NCI-H2196 (cell line): Measurements from ENCODE around the gene C19orf53.

Source experiments
- DNase-seq: peaks from one replicate; lab custom pipeline; 2025; ENCODE audit not compliant: unreplicated experiment; lab: John Stamatoyannopoulos, UW

The C19orf53 gene

DNA sequence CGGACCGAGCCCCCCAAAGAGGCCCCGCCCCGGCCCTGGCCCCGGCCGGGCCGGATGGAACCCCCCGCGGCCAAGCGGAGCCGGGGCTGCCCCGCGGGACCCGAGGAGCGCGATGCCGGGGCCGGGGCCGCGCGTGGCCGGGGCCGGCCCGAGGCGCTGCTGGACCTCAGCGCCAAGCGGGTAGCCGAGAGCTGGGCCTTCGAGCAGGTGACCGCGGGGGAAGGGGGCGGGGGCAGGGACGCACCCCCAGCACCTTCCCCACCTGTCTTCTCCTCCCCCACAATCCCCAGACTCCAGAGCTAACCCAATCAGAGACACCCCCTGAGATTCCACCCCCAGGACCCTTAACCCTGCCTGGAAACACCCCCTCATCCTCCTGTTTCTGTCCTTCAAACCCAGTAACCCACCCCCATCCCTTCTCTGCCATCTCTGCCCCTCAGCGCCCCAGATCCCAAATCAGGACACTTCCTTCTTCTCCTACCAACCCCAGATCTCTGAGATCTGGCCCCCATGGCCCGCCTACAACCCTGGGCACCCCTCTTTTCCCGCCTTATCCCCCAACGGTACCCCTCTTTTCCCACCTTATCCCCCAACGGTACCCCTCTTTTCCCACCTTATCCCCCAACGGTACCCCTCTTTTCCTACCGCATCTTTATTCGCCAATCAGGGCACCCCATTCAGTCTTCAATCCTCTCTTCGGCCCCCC is 21.5 kb downstream of the C19orf53 start:
- no peak for DNase-seq

DNA sequence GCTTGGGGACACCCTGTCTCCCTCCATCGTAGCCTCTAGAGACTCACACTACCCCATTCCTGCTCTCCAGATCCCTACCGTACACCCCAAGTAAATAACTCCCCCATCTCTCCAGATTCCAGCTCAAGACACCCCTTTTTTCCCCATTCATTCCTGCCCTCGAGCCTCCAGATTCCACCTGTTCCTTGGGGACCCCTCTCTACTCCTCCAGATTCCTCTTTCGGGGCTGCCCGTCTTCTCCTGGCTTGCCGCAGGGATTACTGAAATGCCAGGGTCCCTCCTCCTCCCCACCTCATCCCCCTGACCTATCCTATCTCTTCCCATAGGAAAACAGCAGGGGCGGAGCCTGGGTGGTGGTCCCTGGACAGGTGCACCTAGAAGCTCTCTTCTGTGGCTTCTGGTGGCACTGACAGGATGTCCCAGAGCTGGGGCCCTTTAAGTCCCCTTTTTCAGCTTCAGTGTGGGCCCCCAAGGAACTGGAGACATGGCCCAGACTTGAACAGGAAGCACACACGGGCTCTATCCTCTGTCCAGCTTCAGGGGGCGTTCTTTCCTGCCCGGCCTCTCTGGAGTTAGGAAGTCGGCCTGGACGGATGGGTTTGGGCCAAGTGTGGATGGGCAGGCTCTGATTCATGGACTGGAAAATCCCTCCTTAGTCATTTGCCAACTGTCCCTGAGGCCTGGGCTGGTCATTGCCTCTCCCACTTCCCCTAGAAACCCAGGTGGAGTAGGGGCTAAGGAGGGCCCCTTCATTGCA is 22.2 kb downstream of the C19orf53 start:
- no peak for DNase-seq

DNA sequence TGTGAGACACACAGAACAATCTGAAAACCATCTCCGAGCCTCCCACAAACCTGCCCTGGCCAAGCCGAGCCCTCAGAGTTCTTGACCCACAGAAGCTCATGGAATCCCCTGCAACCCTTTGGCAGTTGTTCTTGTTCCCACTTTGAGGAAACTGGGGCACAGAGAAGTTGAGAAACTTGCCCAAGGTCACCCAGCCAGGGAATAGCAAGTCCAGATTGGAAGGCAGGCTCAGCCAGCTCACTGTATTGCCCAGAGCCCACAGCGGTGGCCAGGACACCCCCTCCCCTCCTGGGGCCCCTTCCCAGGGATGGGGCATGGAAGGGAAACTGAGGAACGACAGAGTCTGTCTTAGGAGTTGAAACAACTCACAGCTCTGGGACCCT is 22.8 kb downstream of the C19orf53 start:
- DNase-seq: no peak

DNA sequence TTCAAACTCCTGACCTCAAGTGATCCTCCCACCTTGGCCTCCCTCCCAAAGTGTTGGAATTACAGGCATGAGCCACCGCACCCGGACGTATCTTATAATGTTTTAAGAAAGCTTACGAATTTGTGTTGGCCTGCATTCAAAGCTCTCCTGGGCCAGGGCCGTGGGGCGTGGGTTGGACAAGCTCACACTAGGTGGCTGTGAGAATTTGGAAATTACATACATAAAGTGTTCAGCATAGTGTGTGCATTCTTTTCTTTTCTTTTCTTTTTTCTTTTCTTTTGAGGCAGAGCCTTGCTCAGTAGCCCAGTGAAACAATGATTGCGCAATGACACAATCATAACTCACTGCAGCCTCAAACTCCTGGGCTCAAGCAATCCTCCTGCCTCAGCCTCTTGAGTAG is 23.6 kb downstream of the C19orf53 start:
- DNase-seq: no peak

DNA sequence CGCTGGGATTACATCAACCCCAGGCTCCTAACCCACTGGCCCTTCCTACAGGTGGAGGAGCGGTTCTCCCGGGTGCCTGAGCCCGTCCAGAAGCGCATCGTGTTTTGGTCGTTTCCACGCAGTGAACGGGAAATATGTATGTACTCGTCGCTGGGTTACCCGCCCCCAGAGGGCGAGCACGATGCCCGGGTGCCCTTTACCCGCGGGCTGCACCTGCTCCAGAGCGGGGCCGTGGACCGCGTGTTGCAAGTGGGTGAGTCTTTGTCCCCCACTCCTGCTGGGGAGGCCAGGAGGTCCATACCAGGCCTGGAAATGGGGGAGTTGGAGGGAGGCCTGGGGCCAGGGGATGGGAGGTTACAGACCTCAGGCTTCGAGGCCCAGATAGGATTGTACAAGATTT is 25.4 kb downstream of the C19orf53 start:
- DNase-seq: no peak

DNA sequence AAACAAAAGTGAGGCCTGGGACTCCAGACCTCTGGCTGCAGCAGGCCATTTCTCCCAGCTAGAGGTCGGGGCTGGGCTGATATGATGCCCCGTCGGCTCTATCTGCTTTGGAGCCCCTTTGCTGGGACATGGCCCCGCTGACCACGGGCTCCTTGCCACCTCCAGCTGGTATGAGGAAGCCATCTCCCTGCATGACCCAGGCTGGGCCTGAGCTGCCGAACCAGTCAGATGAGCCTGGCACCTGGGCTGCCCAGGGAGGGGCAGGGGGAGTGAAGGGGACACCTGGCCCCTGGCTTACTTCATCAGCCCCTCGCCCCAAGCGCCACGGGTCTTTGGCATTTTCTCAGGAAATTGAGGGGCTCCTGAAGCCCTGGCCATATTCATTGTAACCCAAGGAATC is 28.8 kb downstream of the C19orf53 start:
- DNase-seq: no peak

DNA sequence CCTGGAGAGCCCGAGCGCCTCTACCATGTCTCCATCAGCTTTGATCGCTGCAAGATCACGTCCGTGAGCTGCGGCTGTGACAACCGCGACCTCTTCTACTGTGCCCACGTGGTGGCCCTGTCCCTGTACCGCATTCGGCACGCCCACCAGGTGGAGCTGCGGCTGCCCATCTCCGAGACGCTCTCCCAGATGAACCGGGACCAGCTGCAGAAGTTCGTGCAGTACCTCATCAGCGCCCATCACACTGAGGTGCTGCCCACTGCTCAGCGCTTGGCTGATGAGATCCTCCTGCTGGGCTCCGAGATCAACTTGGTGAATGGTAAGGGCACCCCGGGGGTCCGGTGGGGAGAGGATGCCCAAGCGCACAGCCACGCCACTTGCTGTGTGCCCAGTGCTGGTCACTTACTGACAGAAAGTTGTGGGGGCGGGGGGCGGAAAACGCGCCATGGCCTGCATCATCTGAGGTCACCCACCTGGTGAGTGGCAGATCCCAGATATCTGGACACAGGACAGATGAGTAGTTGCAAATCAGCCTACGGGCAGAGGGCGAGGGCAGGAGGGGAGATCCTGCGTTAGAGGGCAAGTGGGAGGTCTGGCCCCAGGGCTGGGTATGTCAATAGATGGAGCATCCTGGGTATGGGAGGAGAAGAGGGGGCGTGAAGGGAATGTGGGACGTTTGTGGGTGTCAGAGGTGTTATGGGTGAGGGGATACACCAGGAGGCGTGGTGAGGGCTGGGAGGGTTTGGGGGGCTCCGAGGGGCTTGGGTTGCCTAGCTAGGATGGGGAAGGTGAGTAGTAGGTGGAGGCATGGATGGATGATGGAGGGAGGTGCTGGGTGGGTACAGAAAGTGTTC is 30.8 kb downstream of the C19orf53 start:
- no peak for DNase-seq

DNA sequence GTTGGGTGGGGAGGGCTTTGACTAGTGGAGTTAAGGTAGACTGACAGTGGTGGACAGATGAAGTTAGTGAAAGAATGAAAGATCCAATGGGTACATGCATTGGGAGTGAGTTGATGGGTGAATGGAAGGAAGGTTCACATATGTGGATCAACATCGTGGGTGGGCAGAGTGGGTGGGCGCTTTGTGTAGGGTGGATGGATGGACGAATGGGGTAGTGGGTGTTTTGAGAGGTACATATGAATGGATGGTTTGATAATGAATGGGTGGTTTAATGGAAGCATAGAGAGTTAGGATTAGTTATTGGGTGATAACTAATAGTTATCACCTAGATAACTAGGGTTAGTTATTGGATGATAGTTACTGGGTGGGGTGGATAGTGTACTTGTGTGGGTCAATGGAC is 32.5 kb downstream of the C19orf53 start:
- DNase-seq: no peak

DNA sequence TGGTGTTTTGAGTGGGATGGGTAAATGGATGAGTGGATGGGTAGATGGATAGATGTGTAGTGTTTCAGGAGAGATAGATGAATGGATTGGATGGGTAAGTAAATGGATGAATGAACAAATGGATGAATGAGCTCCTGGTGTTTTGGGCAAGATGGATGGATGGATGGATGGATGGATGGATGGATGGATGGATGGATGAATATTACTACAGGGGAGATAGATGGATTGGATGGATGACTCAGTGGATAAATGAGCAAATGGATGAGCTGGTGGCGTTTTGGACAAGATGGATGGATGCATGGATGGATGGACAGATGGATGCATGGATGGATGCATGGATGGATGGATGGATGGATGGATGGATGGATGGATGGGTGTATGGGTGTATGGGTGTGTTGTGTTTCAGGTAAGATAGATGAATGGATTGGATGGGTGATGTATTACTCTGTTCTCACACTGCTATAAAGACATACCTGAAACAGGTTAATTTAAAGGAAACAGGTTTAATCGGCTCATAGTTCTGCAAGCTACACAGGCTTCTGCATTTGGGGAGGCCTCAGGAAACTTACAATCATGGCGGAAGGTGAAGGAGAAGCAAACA is 33.3 kb downstream of the C19orf53 start:
- DNase-seq: no peak

DNA sequence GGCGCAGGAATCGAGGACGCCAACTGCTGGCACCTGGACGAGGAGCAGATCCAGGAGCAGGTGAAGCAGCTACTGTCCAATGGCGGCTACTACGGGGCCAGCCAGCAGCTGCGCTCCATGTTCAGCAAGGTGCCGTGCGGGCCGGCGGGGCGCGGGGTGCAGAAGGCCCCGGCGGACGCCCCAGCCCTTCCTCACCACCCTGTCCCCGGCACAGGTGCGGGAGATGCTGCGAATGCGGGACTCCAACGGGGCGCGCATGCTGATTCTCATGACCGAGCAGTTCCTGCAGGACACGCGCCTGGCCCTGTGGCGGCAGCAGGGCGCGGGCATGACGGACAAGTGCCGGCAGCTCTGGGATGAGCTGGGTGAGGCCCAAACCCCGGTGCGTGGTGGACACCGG is 34.6 kb downstream of the C19orf53 start:
- no peak for DNase-seq

DNA sequence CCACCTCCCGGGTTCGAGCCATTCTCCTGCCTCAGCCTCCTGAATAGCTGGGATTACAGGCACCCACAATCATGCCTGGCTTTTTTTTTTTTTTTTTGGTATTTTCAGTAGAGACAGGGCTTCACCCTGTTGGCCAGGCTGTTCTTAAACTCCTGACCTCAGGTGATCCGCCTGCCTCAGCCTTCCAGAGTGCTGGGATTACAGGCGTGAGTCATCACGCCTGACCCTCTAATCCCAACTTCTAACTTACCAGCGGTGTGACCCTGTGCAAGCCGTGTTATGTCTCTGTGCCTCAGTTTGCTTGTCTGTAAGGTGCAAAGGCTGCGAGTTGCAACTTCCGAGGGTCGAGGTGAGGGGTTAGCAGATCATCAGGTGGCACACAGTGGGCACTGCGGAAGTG is 38.3 kb downstream of the C19orf53 start:
- no peak for DNase-seq

DNA sequence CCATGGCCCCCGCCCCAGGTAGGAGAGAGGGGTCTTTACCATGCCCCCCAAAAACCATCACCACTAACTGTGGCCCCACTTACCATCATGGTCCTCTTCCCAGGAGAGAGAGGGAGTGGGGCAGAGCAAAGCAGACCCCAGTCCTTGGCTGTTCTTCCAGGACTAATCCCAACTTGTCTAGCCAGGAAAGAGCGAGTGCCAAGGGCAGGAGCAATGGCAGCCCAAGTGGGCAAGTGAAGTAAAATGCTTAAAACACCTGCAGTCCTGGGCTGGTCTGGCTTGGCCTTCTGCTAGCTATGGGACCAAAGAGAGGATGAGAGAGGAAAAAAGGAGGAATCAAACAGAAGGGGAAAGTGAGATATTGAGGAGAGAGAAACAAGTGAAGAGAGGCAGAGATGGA is 38.9 kb downstream of the C19orf53 start:
- no peak for DNase-seq

DNA sequence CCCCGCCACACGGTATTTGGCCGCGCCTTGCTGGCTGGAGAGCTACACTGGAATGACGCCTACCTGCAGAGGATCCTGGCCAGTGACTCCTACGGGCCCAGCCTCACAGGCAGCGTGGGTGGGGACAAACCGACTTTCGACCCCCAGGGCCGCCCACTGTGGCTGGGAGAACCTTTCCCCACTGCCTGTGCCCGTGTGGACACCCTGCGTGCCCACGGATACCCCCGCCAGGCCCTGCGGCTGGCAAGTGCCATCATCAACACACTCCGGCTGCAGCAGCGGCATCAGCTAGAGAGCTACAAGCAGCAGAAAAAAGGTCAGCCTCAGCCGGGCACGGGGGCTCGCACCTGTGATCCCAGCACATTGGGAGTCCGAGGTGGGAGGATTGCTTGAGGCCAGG is 40.3 kb downstream of the C19orf53 start:
- no peak for DNase-seq

DNA sequence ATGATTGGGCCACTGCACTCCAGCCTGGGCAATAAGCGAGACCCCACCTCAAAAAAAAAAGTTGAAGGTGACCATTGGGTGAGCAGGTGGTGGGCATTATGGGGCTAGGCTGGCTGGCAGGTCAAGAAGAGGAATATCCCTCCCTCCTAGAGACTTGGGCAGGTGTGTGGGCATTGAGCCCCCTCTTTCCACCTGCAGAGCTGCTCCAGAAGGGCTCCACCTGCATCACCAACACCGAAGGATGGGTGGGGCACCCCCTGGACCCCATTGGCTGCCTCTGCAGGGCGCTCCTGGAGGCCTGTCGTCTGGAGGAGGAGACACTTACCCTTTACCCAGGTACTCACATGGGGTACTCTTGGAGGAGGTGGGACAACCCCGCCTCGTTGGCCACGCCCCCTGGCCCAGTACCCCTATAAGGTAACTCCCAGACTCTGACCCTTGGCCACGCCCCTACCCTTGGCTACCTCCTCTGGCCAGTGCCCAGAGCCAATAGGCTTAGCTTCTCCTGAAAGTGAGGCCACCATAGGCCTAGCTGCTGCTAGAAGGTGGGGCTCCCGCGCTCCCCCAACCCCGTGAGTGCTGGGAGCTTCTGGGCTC is 42.9 kb downstream of the C19orf53 start:
- peak; percentile 96 for DNase-seq

DNA sequence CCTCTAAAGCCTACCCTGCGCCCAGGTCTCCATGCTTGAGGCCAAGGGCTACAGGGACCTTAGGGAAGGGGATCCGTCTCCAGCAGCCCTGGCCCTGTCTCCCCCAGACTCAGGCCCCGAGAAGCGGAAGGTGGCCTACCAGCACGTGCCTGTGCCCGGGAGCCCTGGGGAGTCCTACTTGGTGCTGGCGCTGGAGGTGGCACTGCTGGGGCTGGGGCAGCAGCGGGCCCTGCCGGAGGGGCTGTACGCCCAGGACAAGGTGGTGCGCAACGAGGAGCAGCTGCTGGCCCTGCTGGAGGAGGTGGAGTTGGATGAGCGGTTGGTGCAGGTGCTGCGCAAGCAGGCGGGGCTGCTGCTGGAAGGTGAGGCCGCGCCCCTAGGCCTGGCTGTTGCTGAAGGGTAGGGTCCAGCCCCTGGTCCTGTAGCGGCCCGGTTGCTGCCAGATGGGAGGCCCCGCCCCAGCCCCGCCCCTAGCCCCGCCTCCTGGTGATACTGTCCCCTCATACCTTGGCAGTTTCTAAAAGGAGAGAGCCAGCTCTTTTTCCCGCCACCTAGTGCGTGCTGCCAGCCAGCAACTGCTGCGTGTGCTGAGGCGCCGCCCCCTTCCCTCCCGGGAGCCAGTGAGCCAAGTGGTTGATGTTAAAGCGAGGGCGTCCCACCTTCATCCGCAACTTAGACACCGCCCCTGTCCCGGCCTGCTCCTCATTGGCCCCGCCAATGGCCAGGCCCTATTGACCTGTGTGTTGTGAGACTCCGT is 43.5 kb downstream of the C19orf53 start:
- DNase-seq: peak; percentile 97

DNA sequence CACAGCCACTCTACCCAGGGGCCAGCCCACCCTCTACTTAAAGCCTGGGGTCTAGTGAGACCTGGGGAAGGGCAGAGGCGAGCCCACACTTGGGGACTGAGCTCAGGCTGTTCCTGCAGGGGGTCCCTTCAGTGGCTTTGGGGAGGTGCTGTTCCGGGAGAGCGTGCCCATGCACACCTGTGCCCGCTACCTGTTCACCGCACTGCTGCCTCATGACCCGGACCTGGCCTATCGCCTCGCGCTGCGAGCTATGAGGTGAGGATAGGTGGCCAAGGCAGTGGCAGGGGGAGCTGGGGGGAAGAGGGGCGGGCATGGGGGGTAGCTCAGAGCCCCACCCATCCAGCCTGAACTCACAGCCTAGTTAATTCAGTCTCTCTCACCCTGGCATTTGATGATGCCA is 45.0 kb downstream of the C19orf53 start:
- no peak for DNase-seq

DNA sequence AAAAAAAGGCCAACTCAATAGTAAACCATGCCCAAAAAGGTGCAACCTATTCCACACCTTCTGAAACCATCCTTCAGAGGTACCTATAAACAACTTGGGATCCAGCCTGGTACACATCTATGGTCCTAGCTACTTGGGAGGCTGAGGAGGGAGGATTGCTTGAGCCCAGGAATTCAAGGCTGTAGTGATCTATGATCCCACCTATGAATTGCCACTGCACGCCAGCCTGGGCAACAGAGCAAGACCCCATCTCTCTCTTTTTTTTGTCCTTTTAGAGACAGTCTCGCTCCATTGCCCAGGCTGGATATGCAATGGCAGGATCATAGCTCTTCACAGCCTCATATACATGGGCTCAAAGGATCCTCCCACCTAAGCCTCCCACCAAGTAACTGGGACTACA is 47.0 kb downstream of the C19orf53 start:
- no peak for DNase-seq

DNA sequence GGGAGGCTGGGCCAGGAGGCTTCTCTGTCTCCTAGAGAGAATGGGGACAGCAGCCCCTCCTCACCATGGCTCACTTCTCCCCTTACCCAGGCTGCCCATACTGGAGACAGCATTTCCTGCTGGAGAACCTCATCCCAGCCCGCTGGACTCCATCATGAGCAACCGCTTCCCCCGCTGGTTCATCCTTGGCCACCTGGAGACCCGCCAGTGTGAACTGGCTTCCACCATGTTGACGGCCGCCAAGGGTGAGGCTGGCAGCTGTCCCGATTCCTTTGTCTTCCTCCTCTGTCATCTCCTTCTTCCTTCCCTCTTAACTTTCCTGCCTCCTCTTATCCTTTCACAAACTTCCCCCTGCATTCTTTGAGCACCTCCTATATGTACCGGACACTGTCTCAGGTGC is 49.0 kb downstream of the C19orf53 start:
- DNase-seq: no peak

DNA sequence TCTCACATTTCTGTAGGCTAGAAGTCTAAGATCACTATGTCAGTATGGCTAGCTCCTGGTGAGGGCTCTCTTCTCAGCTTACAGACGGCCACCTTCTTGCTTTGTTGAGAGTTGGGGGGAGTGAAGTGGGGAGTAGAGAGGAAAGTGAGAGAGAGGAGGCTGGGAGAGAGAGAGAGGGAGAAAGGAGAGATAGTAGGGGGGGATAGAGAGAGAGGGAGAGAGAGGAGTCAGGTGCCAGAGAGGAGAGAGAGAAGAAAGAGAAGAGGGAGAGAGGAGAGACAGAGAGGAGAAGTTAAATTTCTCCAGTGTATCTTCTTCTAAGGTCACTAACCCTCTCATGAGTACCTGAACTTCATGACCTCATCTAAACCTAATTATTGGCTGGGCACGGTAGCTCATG is 49.6 kb downstream of the C19orf53 start:
- no peak for DNase-seq

DNA sequence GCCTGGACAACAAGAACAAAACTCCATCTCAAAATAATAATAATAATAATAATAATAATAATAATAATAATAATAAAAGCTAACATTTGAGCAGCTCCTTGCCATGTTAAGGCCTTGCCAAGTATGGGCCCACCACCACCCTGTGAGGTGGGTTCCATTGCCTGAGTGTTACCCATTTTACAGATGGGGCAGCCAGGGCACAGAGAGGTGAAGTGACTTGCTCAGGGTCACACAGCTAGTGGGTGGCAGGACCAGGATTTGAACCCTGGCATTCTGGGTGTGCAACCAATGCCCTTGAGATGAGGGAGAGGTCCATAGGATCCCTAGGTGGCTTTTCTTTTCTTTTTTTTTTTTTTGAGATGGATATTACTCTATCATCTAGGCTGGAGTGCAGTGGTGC is 50.4 kb downstream of the C19orf53 start:
- no peak for DNase-seq
